B cell (primary cell): ENCODE measurements around the gene SH3YL1. TPM values are rescaled to one million over a fixed set of nuclear protein-coding genes. Genes with fewer than 3 reads are reported as not detected.

ENCODE experiments used
- ATAC-seq: fragments of 200-7000 bp; cut with Tn5 transposase; one replicate; pipeline ENCODE4 v1.10.0; 2021; ENCODE audit warnings: low read depth, mild to moderate bottlenecking, moderate number of reproducible peaks, moderate library complexity
- CTCF ChIA-PET: fragments of 350-600 bp; sonication (Branson Sonifier 250); formaldehyde crosslinking; loops from one replicate; lab custom pipeline; 2021; ENCODE audit warnings: antibody characterized with exemption, inconsistent platforms; lab: Charles Lee
- POLR2A ChIA-PET: fragments of 350-600 bp; sonication (Branson Sonifier 250); formaldehyde crosslinking; loops from one replicate; lab custom pipeline; 2021; ENCODE audit warnings: antibody characterized with exemption; lab: Charles Lee
- DNase-seq: peaks from one replicate; pipeline ENCODE4 v3.0.0; 2013
- H2AFZ ChIP-seq: 2 replicates; pipeline ENCODE4 v1.6.1; 2012; ENCODE audit warnings: mild to moderate bottlenecking, low read depth, low read length; ENCODE audit not compliant: insufficient read depth, poor library complexity, severe bottlenecking
- H3K27ac ChIP-seq, 2 donors: 1 replicate in 1 of 2; 2 replicates in 1 of 2; pipeline ENCODE4 v1.5.1; 2012 to 2013; ENCODE audit warnings: low read length in 2 of 2, mild to moderate bottlenecking in 2 of 2, moderate library complexity in 1 of 2
- H3K27me3 ChIP-seq, 4 experiments: fragments of 200-600 bp in 1 of 4; sonication (generic) in 1 of 4; replicated peaks in 1 of 4; 1 replicate in 2 of 4; 2 replicates in 2 of 4; pipeline versions ENCODE4 v1.6.1 to v1.7.0; 2013 to 2016; ENCODE audit warnings: low read length in 3 of 4, mild to moderate bottlenecking in 2 of 4, mixed read lengths in 1 of 4, moderate library complexity in 1 of 4; ENCODE audit not compliant: insufficient read depth in 4 of 4, control insufficient read depth in 3 of 4; ENCODE audit errors: control extremely low read depth in 1 of 4
- H3K36me3 ChIP-seq, 2 experiments: replicated peaks in 1 of 2; 1 replicate in 1 of 2; 2 replicates in 1 of 2; pipeline versions ENCODE4 v1.6.1 to v1.7.1; 2013; ENCODE audit warnings: low read length in 1 of 2; ENCODE audit not compliant: insufficient read depth in 2 of 2, control insufficient read depth in 1 of 2; ENCODE audit errors: control extremely low read depth in 1 of 2, extremely low read depth in 1 of 2
- H3K4me1 ChIP-seq, 2 donors: fragments of 200-600 bp in 1 of 2; sonication (generic) in 1 of 2; 1 replicate in 1 of 2; 2 replicates in 1 of 2; pipeline versions ENCODE4 v1.5.1 to v1.6.1; 2013 to 2017; ENCODE audit warnings: low read length in 2 of 2; ENCODE audit not compliant: control insufficient read depth in 2 of 2, insufficient read depth in 2 of 2
- H3K4me2 ChIP-seq: replicated peaks from 2 replicates; pipeline ENCODE3; 2012; ENCODE audit warnings: mild to moderate bottlenecking, low read depth, low read length; ENCODE audit not compliant: poor library complexity, severe bottlenecking
- H3K4me3 ChIP-seq, 5 experiments: fragments of 200-600 bp in 1 of 5; sonication (generic) in 1 of 5; 1 replicate in 3 of 5; 2 replicates in 2 of 5; pipeline versions ENCODE4 v1.5.1 to v1.7.0; 2011 to 2016; ENCODE audit warnings: low read length in 4 of 5, mild to moderate bottlenecking in 4 of 5, low read depth in 2 of 5, control low read depth in 1 of 5, moderate library complexity in 1 of 5; ENCODE audit not compliant: insufficient read depth in 1 of 5; ENCODE audit errors: control extremely low read depth in 1 of 5, extremely low read depth in 1 of 5
- H3K79me2 ChIP-seq: fragments of 200-600 bp; sonication (generic); one replicate; pipeline ENCODE4 v1.6.0; 2016; ENCODE audit warnings: low read length; ENCODE audit not compliant: control insufficient read depth, insufficient read depth
- H3K9ac ChIP-seq: fragments of 200-600 bp; sonication (generic); 2 replicates; pipeline ENCODE4 v1.6.1; 2017; ENCODE audit warnings: mild to moderate bottlenecking, low read length, moderate library complexity
- H3K9me3 ChIP-seq, 3 donors: one replicate each; pipeline versions ENCODE4 v1.6.1 to v1.7.1; 2013; ENCODE audit warnings: low read length in 2 of 3; ENCODE audit not compliant: control insufficient read depth in 2 of 3, insufficient read depth in 1 of 3; ENCODE audit errors: control extremely low read depth in 1 of 3
- H4K20me1 ChIP-seq: 2 replicates; pipeline ENCODE4 v1.6.0; 2012; ENCODE audit warnings: mild to moderate bottlenecking, low read length; ENCODE audit not compliant: insufficient read depth, control insufficient read depth, poor library complexity, severe bottlenecking
- H3K27ac Mint-ChIP-seq: one replicate; pipeline ENCODE4 v1.8.0; 2021; ENCODE audit warnings: mixed read lengths
- H3K27me3 Mint-ChIP-seq: one replicate; pipeline ENCODE4 v1.8.0; 2021; ENCODE audit warnings: mixed read lengths
- H3K4me1 Mint-ChIP-seq: one replicate; pipeline ENCODE4 v1.8.0; 2021; ENCODE audit warnings: mixed read lengths
- H3K4me3 Mint-ChIP-seq: one replicate; pipeline ENCODE4 v1.8.0; 2021; ENCODE audit warnings: mixed read lengths
- H3K9me3 Mint-ChIP-seq: one replicate; pipeline ENCODE4 v1.8.0; 2022; ENCODE audit warnings: mixed read lengths; ENCODE audit not compliant: insufficient read depth
- CTCF ChIP-seq: fragments of 200-600 bp; IDR thresholded peaks from one replicate; pipeline ENCODE4 v1.8.0; 2022; ENCODE audit warnings: antibody characterized with exemption, mild to moderate bottlenecking
- EZH2 ChIP-seq: IDR thresholded peaks from 2 replicates; pipeline ENCODE4 v1.6.1; 2012; ENCODE audit warnings: borderline replicate concordance, low read depth, mild to moderate bottlenecking, moderate library complexity, low read length; ENCODE audit not compliant: insufficient read depth, poor library complexity, severe bottlenecking
- WGBS: methylation state at CpG from one replicate; pipeline ENCODE4 v1.1.5; 2013; ENCODE audit warnings: missing lambda C conversion rate; ENCODE audit not compliant: insufficient coverage; 5-methylcytosine and 5-hydroxymethylcytosine counted together
- intact Hi-C: fragments of 100-400 bp; cut with micrococcal nuclease; formaldehyde crosslinking; loops from one replicate; pipeline ENCODE4 v1.10.0; 2022
- polyA plus RNA-seq: library from polyadenylated mRNA; depleted of rRNA; stranded (reverse); fragments of >200 nt; gene quantifications from 2 replicates; pipeline ENCODE4 v1.2.3, GENCODE V29; 2012
- total RNA-seq, 2 donors: library from RNA; stranded (reverse); fragments of 120-200 nt in 1 of 2; gene quantifications; 1 replicate in 1 of 2; 2 replicates in 1 of 2; pipeline versions ENCODE4 v1.2.3 to v1.2.4, GENCODE V29; 2013 to 2022

The SH3YL1 gene
- total and polyA plus RNA-seq, 2 donors (not counting 1 experiment from before 2014, with no cell fraction given): 33.2 to 48.4 TPM

GRCh38 chr2:273333-273732, 9.5 kb upstream of the SH3YL1 start:
- CTCF ChIA-PET: interaction anchor here (2.1 kb wide), 1 partner anchor 26 kb away, joined by 4 read pairs; no protein-coding TSS in a partner anchor

GRCh38 chr2:271917-272316, 8.1 kb upstream of the SH3YL1 start:
- Histone ChIP-seq H3K4me3 (no peak overlapping the region), H3K4me2 (no peak overlapping the region), H3K9me3 (no peaks in the 10 kb centered on the region), H2AFZ (no peak overlapping the region), H3K4me1 (peaks cover 9 to 15% of the 10 kb centered on the region in 2 donors), H3K27me3 (no peaks in the 10 kb centered on the region), H3K36me3 (peaks cover 0 to 45% of the 10 kb centered on the region in 2 experiments), H4K20me1 (peaks cover 94% of the 10 kb centered on the region), H3K79me2 (peaks cover 71% of the 10 kb centered on the region), H3K27ac (no peak overlapping the region), H3K9ac (no peak overlapping the region)
- Mint-ChIP-seq H3K4me1 (peaks cover 47% of the 10 kb centered on the region), H3K4me3 (no peak overlapping the region), H3K27me3 (no peaks in the 10 kb centered on the region), H3K9me3 (no peaks in the 10 kb centered on the region), H3K27ac (no peak overlapping the region)
- POLR2A ChIA-PET: no interaction called here
- CTCF ChIA-PET: interaction anchor here (1.9 kb wide), 1 partner anchor 366 kb away, joined by 4 read pairs; no protein-coding TSS in a partner anchor
- WGBS: 97% methylated on average over 6 of the region's 12 CpGs
- TF ChIP-seq CTCF (no peak), EZH2 (no peak)
- intact Hi-C loops: no loop called here
- ATAC-seq (no peak), DNase-seq (no peak)

More at GRCh38 chr2:273333-273732, 9.5 kb upstream of the SH3YL1 start:
- Mint-ChIP-seq H3K27ac (no peak overlapping the region), H3K27me3 (no peaks in the 10 kb centered on the region), H3K9me3 (no peaks in the 10 kb centered on the region), H3K4me3 (no peak overlapping the region), H3K4me1 (peaks cover 37% of the 10 kb centered on the region)
- Histone ChIP-seq H3K9ac (no peak overlapping the region), H3K4me1 (peaks cover 9 to 15% of the 10 kb centered on the region in 2 donors), H3K36me3 (peaks cover under 1 to 58% of the 10 kb centered on the region in 2 experiments), H3K27me3 (no peaks in the 10 kb centered on the region), H3K9me3 (no peaks in the 10 kb centered on the region), H4K20me1 (peaks cover 88% of the 10 kb centered on the region), H3K4me3 (no peak overlapping the region), H3K27ac (no peak overlapping the region), H2AFZ (no peak overlapping the region), H3K4me2 (no peak overlapping the region), H3K79me2 (peaks cover 56% of the 10 kb centered on the region)
- POLR2A ChIA-PET: no interaction called here
- 75% methylated on average over 2 of the region's 6 CpGs for WGBS
- intact Hi-C loops: no loop called here
- ATAC-seq: no peak
- no peak for TF ChIP-seq CTCF
- TF ChIP-seq EZH2: no peak
- no peak for DNase-seq
